HG02973 (cell line): ENCODE data around the gene GPR26.
"Not testable (repeated sequence)": the region's sequence is repeated elsewhere in the genome, so short reads cannot be mapped to it uniquely, and the experiment has no call there.

Experiments used
- ATAC-seq: cut with Tn5 transposase; IDR thresholded peaks from one replicate; pipeline ENCODE4 v1.9.1; 2021; ENCODE audit warnings: moderate library complexity; ENCODE audit not compliant: unreplicated experiment

Gene GPR26

DNA sequence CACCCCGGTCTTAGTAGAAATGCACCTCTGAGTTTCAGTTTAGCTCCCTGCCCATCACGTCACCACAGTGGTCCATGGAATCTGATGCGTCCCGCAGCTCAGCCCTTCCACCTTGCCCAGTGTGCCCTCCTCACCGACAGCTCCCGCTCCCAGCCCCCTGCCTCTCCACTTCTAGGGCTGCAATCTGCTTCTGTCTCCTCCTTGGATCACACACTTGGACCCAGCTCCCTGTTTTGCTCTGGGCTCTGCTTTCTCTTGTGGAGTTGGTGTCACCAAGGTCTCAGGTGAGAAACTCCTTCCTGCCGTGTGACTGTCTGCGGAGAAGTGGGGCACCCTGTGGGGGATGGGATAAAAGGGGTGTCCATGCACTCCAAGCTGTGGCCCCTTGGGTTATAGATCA lies 37.9 kb downstream of the GPR26 start:
- no peak for ATAC-seq

DNA sequence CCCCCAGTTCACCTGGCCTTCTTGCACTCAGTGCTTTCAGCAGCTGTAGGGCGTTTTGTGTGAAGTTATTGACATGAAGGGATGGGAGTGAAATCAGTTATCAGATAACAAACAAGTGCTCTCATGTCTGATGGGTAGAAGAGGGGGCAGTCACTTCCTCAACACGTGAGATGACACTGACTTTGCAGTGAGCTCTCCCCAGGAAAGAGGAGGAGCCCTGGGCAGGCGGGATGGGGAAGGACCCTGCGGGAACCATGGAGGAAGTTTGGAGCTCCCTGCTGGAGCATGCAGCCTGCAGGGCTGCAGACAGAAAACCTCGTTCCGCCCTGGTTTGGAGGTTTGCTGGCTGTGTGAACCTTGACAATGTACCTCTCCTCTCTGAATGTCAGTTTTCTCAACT lies 38.7 kb downstream of the GPR26 start:
- no peak for ATAC-seq

DNA sequence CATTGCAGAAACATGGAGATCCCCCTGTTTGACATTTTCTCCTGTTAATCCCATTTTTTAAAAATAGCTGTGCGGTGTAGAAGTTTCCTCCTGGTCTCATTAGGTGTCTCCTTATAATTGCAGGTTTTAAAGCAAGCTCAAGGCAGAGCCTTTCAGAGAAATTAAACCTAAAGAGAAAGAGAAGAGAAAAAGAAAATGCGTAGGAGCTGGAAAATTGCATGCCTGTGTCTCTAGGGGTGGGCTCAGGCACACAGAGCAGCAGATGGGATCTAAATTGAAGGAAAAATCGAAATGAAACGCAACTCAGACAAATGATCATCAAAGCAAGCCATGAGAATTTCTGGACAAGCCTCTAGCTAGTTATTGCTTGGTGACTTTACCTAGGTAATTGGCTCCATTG lies 40.1 kb downstream of the GPR26 start:
- no peak for ATAC-seq

DNA sequence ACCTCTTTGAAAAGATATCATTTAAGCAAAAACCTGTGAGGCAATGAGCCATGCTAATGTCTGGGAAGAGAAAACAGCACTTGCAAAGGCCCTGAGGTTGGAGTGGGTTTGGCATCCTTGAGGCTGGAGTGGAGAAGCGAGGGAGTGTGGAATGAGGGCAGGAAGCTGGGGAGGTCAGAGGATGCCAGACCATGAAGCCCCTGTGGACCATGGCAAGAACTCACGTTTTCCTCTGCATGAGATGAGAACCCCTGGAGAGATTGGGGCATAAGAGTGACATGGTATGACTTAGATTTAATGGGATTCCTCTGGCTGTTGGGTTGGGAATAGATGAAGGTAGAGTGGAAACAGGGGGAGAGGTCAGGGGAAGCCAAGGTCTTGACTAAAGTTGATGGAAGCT lies 49.4 kb downstream of the GPR26 start:
- ATAC-seq, result no peak

DNA sequence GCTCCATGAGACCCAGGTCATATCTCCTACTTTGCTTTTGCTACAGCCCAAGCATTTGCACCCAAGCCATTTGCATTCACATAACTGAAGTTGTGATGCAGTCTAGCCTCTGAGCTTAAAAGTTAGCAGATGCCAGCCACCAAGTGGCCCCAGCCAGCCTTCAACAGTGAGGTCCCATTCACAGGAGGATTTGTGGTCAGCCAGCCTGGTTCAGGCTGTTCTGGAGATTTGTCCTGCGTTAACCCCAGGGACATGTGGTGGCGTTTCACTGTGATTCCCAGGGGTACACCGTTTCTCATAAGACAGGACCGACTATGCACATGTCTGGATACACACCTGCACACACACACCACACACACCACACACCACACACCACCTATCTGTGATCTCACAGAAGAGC lies 51.2 kb downstream of the GPR26 start:
- ATAC-seq, result no peak

DNA sequence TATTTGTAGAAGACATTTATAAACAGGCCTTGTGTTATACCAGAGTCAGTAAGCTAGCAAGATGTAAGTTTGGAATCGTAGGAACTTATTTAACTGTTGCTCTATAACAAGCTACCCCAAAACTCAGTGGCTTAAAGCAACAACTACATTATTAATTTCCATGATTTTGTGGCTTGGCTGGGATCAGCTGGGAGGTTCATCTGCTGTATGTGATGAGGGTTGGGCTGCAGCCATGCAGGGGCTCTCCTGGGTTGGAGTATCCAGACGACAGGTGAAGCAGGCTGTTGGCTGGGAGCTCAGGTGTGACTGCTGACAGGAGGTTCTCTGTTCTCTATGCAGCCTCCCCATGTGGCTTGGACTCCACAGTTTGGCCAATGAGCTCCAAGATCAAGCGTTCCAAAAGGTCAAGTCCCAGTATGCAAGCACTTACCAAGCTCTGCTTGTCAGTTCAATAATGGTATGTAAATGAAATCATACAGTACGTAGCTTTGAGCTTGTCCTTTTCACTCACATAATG lies 52.4 kb downstream of the GPR26 start:
- ATAC-seq, result no peak

DNA sequence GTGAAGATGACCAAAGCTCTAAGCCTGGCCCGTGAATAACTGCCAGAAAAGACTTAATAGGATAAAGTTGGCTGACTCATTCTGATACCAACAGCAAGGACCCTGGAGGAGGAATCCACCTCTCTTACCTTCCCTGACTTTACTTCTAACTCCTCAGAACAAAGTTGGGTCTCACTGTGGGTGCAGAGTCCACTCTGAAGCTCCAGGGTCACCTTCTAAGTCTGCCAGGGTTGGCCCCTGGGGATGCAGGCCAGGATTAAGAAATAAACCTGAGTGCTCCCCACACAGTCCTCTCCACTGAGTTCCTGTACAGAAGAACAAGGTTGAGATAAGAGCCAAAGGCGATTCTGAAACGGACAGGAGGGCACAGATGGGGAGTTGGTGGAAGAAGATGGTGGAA lies 54.4 kb downstream of the GPR26 start:
- ATAC-seq, result no peak

DNA sequence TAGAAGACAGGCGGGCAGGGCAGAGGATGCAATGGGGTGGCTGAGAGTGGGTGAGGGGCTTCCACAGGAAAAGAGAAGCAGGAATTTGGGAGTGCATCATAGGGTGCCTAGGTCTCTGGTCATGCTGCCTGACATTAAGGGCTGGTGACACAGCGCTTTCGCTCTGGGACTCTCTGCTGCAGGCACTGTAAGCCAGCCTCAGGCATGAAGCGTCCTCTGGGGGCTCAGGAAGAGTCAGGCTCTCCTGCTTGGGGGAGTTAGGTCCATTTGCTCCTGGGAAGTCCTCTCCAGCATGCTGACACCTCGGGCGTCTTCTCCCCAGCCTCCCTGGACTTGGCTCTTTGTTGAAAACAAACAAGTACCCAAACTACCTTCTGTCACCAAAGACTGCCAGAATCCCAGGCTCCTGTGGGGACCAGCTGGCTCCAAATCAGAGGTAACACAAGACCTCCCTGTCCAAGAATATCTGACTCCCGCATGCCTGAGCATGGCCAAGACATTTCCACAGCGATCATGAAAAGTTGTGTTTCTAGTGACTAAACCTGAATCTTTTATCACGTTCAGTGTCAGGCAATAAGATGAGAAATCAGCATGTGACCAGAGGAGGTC lies 55.4 kb downstream of the GPR26 start:
- ATAC-seq, result no peak

DNA sequence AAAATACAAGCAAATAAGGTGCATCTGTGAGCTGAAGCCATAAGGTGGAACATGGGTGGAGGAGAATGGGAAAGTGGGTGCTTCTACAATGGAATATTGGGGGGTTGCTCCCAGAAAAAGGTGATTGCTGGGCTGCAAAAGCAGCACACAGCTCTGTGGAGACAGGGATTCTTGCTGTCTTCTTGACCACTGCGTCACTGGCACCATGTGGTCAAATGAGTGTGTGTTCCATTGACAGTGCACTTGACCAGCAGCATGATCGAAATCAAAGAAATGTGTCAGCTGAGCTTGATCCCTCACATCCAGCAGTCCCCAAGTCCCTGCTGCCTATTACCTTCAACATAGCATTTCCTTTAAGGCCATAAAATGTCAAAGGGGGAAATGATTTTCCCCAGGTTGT lies 56.2 kb downstream of the GPR26 start:
- no peak for ATAC-seq

DNA sequence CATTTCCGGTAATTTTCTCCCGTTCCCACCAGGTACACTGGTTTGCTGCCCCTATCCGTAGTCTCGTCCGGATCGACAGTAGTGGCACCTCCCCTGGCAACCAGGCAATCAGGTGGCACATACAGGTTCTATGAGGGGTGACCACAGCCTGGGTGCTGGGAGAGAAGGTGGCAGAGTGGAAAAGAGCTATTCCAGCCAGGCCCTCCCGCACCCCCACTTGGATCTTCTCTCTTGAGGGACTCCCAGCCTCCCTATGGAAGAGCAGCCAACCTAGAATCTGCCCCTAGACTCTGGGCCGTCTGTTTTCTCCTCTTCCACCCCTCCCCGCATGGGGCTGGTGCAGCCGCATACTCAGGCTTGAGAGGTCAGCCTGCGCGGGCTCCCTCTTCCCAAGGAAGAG lies 58.6 kb downstream of the GPR26 start:
- ATAC-seq, result no peak

DNA sequence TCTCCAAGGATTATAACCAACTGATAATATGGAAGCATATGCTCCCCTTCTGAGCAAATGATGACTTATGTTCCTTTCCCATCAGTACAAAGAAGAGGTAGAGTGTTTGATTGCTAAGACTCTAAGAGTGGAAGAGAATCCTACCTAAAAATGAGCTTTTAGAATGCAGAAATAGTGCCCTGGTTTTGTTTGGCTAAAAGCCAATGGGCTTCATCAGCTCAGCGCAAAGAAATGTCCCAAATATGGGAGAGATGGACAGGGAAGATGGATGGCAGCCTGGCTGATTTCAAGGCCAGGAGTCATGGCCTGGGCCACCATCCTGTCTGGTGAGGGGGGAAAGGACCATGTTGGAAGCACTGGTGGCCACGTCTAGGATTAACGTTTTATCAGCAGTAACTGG lies 60.2 kb downstream of the GPR26 start:
- no peak for ATAC-seq

DNA sequence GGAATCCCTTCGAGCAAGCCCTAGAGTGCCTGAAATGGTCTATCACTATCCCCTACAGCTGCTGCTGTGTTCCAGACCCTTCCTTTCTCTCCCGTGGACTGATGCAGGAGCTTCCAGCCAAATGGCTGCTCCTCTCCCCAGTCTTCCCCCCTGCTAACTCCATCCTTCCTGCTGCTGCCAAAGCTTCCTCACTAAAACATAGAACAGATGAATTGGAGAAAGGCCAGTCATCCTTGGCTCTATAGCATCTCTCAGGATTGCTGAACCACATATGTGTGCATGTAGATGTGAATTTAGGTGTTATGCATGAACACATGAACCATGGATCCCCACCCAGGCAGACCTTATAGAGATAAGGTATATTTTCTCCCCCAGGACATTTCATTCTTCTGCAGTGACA lies 60.7 kb downstream of the GPR26 start:
- ATAC-seq, result no peak

DNA sequence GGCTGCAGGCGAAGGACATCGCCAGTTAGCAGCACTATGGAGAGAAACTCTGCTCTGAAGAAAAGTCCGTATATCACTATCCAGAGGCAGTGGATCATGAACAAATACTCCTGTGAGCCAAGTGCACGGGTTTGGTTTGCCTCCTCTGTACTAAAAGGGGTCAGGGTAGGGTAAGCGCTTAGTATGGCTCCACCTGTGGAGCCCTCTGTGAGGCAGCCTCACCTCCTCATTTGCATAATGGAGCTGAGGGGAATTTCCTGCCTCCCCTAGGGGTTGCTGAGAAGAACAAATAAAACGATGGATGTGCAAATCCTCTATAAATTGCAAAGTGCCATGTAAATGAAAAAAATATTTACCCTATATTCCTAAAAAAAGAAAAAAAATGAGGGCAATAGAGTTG lies 63.4 kb downstream of the GPR26 start:
- ATAC-seq, result no peak

DNA sequence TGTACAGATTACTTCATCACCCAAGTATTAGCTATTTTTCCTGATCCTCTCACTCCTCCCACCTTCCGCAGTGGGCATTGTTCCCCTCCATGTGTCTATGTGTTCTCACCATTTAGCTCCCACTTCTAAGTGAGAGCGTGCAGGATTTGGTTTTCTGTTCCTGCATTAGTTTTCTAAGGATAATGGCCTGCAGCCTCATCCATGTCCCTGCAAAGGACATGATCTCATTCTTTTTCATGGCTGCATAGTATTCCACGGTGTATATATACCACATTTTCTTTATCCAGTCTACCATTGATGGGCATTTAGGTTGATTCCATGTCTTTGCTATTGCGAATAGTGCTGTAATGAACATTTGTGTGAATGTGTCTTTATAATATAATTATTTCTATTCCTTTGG lies 70.8 kb downstream of the GPR26 start:
- not testable (repeated sequence) for ATAC-seq

DNA sequence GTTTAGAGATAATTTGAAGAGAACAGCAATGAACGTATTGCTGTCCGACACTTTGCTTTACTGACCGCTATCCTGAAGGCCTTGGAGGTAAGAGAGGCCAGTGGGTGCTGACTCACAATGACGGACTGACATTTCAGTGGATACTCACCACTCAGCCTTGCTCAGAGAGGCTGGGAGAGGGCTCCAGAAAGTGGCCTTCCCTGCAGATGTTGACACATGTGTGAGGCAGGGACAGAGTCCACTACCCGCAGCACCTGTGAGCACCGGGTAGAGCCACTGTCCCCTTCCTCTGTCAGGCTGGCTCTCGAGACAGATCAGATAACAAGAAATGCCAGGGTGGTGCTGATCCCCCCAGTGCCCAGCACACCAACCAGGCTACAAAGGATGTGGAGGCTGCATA lies 75.0 kb downstream of the GPR26 start:
- no peak for ATAC-seq

DNA sequence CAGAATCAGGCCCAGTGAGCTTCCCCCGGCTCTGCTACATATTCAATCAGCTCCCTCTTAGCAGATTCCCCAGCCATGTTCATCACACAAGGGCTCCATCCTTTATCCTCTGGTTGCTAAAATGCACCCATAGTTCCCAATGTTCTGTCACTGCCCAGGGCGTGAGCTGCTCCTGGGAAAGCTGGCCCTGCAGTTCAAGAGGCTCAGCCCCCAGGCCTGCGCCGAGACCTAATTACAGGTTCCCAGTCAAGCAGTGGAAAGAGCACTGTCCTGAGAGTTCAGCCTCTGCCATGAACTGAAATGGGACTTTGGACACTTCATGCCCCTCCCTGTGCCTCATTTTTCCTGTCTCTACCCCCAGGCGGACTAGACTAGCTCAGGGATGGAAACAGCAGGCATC lies 75.6 kb downstream of the GPR26 start:
- ATAC-seq, result no peak

DNA sequence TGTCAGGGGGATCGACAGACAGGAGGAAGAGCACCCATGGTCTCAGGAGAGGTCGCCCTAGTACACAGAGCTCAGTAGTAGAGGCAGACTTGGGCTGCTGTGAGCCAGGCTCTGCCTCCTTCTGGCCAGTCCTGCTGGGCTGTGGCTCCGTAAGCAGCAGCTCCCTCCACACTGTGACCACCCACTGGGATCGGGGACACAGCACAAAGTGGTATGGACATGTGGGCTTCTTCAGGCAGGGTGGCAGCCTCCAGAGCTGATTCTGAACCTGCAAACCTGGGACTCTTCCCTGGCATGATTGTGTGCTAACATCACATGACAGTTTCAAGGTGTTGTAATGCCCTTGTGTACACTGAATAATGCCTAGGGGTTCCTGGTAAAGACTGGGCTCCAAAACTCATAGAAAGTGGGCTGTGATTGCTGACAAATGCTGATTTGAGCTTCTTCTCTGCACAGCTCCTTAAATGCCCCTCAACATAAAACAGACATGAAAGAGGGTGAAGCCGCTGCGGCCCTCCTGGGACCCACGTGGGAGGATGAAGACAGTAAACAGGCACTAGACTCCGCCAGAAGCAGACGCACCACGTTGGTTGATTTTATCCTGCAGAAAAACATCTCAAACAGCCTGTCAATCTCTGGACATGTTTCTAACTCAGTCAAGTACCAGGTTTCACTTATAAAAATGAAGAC lies 76.7 kb downstream of the GPR26 start:
- no peak for ATAC-seq

DNA sequence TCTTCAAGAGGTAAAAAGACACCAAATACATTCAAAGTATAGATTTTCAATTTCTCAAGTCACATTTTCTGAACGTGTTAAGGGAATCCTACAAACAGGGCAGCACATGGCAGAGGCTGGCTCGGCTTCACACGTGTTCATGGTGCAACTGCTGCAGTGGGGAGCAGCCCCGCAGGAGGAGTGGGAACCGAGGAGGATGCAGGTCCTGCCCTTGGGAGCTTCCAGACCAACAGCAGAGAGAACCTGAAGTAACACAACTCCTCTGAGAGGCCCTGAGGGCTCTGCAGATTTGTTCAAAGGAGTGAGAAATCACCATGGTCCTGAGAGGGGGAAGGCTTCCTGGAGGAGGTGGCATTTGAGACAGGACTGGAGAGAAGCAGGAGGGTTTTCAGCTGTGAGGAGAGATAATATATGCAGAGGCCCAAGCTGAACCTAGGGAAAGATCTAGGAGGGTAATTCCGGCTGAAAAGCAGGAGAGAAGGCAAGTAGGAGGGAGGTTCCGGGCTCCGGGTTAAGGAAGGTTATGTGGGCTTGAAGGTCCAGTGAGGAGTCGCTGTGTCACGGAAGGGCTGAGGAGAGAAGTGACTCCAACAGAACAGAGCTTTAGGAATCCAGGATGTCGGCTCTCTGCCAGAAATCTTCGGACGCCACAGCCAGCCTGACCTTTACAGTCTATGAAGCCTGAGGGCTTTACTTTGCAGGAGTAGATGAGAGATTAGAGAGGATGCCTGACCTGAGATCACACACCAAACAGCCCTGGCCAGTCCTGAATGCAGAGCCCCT lies 77.5 kb downstream of the GPR26 start:
- ATAC-seq, result no peak

DNA sequence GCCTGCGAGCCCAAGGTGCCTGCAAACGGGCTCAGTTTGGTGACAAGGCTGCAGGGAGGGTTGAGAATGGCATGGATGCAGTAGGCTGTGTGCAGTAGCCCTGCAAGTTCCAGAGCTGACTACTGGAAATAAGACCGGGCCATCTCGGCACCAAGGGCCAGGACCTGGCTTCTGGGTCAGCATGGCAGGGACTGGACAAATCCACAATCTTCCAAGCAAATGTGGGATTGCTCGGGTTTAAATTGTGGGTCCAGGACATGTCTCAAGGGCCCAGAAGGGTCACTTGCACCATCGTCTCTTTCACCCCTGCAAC lies 78.0 kb downstream of the GPR26 start:
- ATAC-seq, result no peak
